HEK293 (cell line): ENCODE data around the gene PIK3R2.

Experiments
- KLF10 ChIP-seq: fragments of 450-650 bp; IDR thresholded peaks from 2 replicates; pipeline ENCODE4 v1.5.1; 2018; ENCODE audit warnings: missing biosample characterization, mild to moderate bottlenecking, missing genetic modification characterization
- ZFP3 ChIP-seq: fragments of 450-650 bp; formaldehyde crosslinking; IDR thresholded peaks from 2 replicates; pipeline ENCODE4 v1.5.1; 2016; ENCODE audit warnings: low read depth, missing biosample characterization, missing genetic modification characterization
- ZNF19 ChIP-seq: fragments of 450-650 bp; formaldehyde crosslinking; IDR thresholded peaks from 2 replicates; pipeline ENCODE4; 2016; ENCODE audit warnings: missing biosample characterization, missing genetic modification characterization, low read depth
- ZNF274 ChIP-seq, 2 experiments: fragments of 200-500 bp in 1 of 2; fragments of 450-650 bp in 1 of 2; sonication (Bioruptor generic) in 1 of 2; formaldehyde crosslinking in 1 of 2; IDR thresholded peaks; 2 replicates each; pipeline versions ENCODE4 v1.5.1 to v1.6.1; 2014 to 2016; ENCODE audit warnings: borderline replicate concordance in 1 of 2, inconsistent platforms in 1 of 2, low read length in 1 of 2, missing biosample characterization in 1 of 2, missing genetic modification characterization in 1 of 2
- ZNF354C ChIP-seq: fragments of 450-650 bp; formaldehyde crosslinking; IDR thresholded peaks from 2 replicates; pipeline ENCODE4 v1.5.1; 2016; ENCODE audit warnings: missing biosample characterization, missing genetic modification characterization, low read depth, borderline replicate concordance
- TF ChIP-seq, protein P1 (sequence below): fragments of 450-650 bp; formaldehyde crosslinking; IDR thresholded peaks from 2 replicates; pipeline ENCODE4 v1.5.1; 2016; ENCODE audit warnings: missing biosample characterization, missing genetic modification characterization

DNA sequence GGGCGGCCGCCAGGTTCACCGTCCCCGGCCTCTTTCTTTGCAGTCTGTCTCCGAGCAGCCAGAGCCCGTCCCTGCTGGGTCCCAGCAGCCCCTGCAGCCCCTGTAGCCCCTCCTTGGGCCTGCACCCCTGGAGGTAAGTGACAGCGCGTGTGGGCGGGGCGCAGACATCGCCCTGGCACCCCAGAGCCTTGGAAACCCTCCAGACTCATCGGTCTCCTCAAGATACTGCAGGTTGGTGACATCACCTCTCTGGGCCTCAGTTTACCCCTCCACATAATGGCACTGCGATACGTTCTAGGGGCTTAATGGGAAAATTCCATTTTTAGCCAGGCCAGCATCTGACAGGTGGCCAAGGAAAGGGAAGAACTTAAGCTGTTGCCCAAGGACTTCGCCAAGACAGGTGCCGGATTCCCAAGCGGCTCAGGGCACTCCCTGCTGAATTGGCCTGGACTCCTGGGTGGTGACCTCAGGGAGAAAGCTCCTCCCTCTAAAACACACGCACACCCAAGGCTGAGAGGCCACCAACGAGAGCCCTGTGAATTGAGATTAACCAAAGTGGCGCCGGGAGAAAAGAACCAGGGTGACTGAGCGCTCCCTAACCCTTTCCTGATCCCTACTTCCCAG, 42.2 kb upstream of the PIK3R2 start:
- TF ChIP-seq ZFP3 (tag by site-specific recombination): no peak
- TF ChIP-seq, protein P1, sequence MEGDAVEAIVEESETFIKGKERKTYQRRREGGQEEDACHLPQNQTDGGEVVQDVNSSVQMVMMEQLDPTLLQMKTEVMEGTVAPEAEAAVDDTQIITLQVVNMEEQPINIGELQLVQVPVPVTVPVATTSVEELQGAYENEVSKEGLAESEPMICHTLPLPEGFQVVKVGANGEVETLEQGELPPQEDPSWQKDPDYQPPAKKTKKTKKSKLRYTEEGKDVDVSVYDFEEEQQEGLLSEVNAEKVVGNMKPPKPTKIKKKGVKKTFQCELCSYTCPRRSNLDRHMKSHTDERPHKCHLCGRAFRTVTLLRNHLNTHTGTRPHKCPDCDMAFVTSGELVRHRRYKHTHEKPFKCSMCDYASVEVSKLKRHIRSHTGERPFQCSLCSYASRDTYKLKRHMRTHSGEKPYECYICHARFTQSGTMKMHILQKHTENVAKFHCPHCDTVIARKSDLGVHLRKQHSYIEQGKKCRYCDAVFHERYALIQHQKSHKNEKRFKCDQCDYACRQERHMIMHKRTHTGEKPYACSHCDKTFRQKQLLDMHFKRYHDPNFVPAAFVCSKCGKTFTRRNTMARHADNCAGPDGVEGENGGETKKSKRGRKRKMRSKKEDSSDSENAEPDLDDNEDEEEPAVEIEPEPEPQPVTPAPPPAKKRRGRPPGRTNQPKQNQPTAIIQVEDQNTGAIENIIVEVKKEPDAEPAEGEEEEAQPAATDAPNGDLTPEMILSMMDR (tag by site-specific recombination): no peak
- no peak for TF ChIP-seq ZNF354C
- TF ChIP-seq ZNF19: no peak
- no peak for TF ChIP-seq KLF10 (tag by site-specific recombination)
- TF ChIP-seq ZNF274 (IDR thresholded peaks at IDR 0.05; ENCODE audit: low read length): no peak
- no peak for TF ChIP-seq ZNF274 (tag by site-specific recombination; IDR thresholded peaks at IDR 0.05; ENCODE audit: borderline replicate concordance)
